Activated naive CD8-positive, alpha-beta T cell treated with anti-CD3 and anti-CD28 coated beads for 36 hours (primary cell): ENCODE results near the gene BTN2A1. TPM values are rescaled to one million over a fixed set of nuclear protein-coding genes. Genes with fewer than 3 reads are reported as not detected.
"Not testable (repeated sequence)": the region's sequence is repeated elsewhere in the genome, so short reads cannot be mapped to it uniquely, and the experiment has no call there.

ENCODE experiments used
- DNase-seq: peaks from one replicate; pipeline ENCODE4 v3.0.0; 2021
- H3K27ac Mint-ChIP-seq: one replicate; pipeline ENCODE4 v1.8.0; 2022; ENCODE audit warnings: mild to moderate bottlenecking, moderate library complexity, mixed read lengths
- H3K27me3 Mint-ChIP-seq: one replicate; pipeline ENCODE4 v1.8.0; 2022; ENCODE audit warnings: mild to moderate bottlenecking, mixed read lengths
- H3K36me3 Mint-ChIP-seq: one replicate; pipeline ENCODE4 v1.8.0; 2021; ENCODE audit warnings: mild to moderate bottlenecking, mixed read lengths
- H3K4me1 Mint-ChIP-seq: one replicate; pipeline ENCODE4 v1.8.0; 2021; ENCODE audit warnings: mixed read lengths
- H3K4me3 Mint-ChIP-seq: one replicate; pipeline ENCODE4 v1.8.0; 2022; ENCODE audit warnings: mild to moderate bottlenecking, moderate library complexity, mixed read lengths
- H3K9me3 Mint-ChIP-seq: one replicate; pipeline ENCODE4 v1.8.0; 2022; ENCODE audit warnings: mixed read lengths
- total RNA-seq, 2 experiments: library from RNA; stranded (reverse); gene quantifications; one replicate each; pipeline ENCODE4 v1.2.3, GENCODE V29; 2021

BTN2A1 gene
- total RNA-seq, 2 experiments from 2014 or later = 19.0 to 21.3 TPM

DNA sequence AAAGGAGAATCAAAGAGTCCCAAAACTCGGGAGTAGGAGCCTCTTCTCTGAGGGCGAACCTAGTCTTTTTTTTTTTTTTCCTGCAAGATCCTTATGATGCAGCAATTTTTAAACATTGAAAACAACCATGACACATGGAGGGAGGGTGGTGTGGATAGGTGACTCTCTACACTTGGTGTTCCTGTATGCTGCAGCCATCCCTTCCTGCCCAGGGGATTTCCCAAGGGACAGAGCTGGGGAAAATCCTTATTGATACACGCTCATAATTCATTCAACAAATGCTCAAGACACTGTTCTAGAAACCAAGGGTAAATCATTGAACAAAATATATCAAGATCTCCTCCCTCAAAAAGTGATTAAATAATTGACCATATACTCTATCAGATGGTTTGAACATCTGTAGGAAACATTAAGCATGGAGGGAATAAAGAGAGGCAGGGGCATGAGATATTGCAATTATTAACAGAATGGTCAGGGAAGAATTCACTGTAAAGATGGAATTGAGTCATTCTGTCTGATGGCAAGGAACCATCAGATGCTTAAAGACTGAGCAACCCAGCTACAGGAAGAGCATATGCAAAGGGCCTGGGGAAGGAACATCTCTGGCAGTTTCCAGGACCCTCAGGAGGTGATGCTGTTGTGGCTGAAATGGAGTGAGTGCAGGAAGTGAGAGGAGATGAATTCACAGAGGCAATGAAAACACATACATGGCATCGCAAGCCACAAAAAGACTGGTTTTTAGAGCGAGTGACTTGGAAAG is 30.9 kb upstream of the BTN2A1 start:
- Mint-ChIP-seq H3K4me3 (no peak overlapping the region), H3K27me3 (no peaks in the 10 kb centered on the region), H3K27ac (no peak overlapping the region), H3K36me3 (peaks cover 14% of the 10 kb centered on the region), H3K4me1 (peaks cover 10% of the 10 kb centered on the region), H3K9me3 (no peaks in the 10 kb centered on the region)
- no peak for DNase-seq

DNA sequence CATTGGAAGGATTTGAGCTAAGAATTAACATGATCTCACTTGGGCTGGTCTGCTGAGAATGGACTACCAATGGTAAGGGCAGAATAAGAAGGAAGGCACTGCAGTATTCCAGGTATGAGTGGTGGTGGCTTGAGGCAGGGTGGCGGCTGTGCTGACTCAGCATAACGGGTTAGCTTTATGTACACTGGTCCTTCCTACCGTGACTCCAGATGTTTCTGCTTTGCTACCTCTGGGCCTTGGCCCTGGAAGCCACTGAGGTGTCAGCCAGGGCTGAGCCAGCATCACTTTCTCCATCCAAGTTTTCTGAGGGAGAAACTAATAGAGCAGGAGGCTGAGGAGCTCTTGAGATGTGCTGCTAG is 30.3 kb upstream of the BTN2A1 start:
- Mint-ChIP-seq H3K27ac (no peak overlapping the region), H3K4me1 (peaks cover 8% of the 10 kb centered on the region), H3K36me3 (peaks cover 14% of the 10 kb centered on the region), H3K9me3 (no peaks in the 10 kb centered on the region), H3K4me3 (no peak overlapping the region), H3K27me3 (no peaks in the 10 kb centered on the region)
- DNase-seq = no peak

DNA sequence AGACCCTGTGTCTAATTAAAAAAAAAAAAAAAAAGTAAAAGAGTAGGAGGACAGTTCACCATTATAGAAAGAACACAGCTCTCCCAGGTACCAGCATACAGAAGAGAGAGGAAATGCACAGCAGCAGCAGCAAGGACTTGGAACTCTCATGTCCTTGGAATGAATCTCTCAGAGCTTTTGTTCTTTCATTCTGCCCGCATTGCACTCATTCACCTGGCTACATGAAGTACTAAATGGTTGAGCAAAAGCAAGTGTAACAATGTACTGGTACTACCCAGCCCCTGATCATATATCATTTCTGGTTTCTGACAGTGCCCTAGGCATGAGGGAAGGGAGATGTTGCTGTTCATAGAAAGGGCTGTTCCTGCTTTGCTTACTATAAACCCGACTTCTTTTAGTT is 29.5 kb upstream of the BTN2A1 start:
- Mint-ChIP-seq H3K9me3 (no peaks in the 10 kb centered on the region), H3K27ac (no peak overlapping the region), H3K27me3 (no peaks in the 10 kb centered on the region), H3K36me3 (peaks cover 14% of the 10 kb centered on the region), H3K4me1 (peaks cover 8% of the 10 kb centered on the region), H3K4me3 (no peak overlapping the region)
- DNase-seq = no peak

GRCh38 chr6:26430787-26431186 is 27.0 kb upstream of the BTN2A1 start:
- DNase-seq = no peak
- Mint-ChIP-seq H3K27ac (no peak overlapping the region), H3K9me3 (peaks cover 9% of the 10 kb centered on the region), H3K4me1 (peaks cover 2% of the 10 kb centered on the region), H3K27me3 (no peaks in the 10 kb centered on the region), H3K4me3 (no peak overlapping the region), H3K36me3 (peaks cover 25% of the 10 kb centered on the region)

DNA sequence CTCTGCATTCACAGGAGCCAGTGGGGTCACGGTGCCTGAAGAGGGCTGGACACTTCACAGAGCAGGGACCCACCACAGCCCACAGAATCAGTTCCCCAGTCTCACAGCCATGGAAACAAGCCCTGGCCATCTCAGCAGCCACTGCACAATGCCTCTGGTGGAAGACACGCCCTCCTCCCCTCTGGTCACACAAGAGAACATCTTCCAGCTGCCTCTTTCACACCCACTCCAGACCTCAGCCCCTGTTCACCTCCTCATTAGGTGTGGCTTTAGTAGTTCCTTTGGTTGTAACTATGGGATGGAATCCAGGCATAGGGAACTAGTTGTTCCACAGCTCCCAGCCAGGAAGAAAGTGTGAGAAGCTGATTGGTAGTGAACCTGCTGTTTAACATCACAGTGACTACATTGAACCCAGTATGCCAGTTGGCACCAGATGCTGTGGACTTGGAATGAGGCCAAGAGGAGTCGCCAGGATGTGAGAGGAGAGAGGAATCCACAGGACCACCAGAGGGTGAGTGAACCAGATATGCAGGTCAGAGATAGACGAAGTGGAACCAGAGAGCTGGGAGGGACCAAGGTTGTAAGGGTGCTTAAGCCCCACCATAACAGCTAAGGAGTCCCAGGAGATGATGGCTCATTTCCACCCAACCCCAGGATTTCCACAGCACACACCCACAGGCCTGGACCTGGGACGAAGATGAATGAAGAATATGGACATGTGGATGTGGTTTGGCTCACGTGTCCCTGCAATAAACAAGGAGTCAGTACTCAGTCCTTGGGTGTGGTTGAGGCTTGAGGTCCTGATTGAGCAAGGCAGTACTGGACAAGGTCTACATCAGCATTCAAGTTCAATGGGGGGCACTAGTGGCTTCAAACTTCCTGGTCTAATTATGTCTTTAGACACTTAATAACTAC is 26.2 kb upstream of the BTN2A1 start:
- Mint-ChIP-seq H3K27me3 (no peaks in the 10 kb centered on the region), H3K27ac (no peak overlapping the region), H3K4me1 (no peaks in the 10 kb centered on the region), H3K36me3 (peaks cover 19% of the 10 kb centered on the region), H3K4me3 (no peak overlapping the region), H3K9me3 (peaks cover 9% of the 10 kb centered on the region)
- DNase-seq = no peak

DNA sequence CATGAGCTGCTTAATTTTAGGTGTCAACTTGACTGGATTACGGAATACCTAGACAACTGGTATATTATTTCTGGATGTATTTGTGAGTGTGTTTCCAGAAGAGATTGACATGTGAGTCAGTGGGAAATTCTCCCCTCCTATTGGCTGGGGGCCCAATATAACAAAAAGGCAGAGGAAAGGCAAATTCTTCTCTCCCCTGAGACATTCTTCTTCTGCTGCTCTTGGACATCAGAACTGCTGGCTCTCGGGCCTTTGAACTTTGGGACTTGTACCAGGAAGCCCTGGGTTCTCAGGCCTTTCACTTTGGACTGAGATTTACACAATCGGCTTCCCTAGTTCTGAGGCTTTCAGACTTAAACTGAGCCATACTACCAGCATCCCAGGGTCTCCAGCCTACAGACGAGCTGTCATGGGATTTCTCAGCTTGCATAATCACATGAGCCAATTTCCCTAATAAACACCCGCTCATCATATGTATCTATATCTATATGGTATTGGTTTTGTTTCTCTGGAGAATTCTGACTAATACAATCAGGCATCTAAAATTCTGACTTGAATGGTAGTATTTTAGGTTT is 25.0 kb upstream of the BTN2A1 start:
- Mint-ChIP-seq H3K9me3 (peaks cover 9% of the 10 kb centered on the region), H3K4me3 (no peak overlapping the region), H3K27ac (no peak overlapping the region), H3K36me3 (peaks cover 16% of the 10 kb centered on the region), H3K27me3 (no peaks in the 10 kb centered on the region), H3K4me1 (no peaks in the 10 kb centered on the region)
- DNase-seq = no peak

DNA sequence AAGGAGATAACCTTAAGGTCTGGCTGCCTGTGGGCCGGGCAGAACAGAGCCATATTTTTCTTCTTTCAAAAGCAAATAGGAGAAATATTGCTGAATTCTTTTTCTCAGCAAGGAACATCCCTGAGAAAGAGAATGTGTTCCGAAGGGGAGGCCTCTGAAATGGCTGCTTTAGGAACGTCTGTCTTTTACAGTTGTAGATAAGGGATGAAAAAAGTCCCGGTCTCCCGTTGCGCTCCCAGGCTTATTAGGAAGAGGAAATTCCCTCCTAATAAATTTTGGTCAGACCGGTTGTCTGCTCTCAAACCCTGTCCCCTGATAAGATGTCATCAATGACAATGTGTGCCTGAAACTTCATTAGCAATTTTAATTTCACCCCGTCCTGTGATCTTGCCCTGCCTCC is 24.1 kb upstream of the BTN2A1 start:
- H3K4me3 Mint-ChIP-seq, H3K27me3 Mint-ChIP-seq, H3K4me1 Mint-ChIP-seq, H3K27ac Mint-ChIP-seq, DNase-seq, H3K9me3 Mint-ChIP-seq: not testable (repeated sequence)
- H3K36me3 Mint-ChIP-seq = peaks cover 16% of the 10 kb centered on the region

- DNase-seq = no peak
- Mint-ChIP-seq H3K4me3 (no peak overlapping the region), H3K36me3 (peaks cover 16% of the 10 kb centered on the region), H3K27me3 (no peaks in the 10 kb centered on the region), H3K4me1 (peaks cover 10% of the 10 kb centered on the region), H3K27ac (no peak overlapping the region), H3K9me3 (peaks cover 9% of the 10 kb centered on the region)
Measured at GRCh38 chr6:26436018-26436417, 21.7 kb upstream of the BTN2A1 start.

DNA sequence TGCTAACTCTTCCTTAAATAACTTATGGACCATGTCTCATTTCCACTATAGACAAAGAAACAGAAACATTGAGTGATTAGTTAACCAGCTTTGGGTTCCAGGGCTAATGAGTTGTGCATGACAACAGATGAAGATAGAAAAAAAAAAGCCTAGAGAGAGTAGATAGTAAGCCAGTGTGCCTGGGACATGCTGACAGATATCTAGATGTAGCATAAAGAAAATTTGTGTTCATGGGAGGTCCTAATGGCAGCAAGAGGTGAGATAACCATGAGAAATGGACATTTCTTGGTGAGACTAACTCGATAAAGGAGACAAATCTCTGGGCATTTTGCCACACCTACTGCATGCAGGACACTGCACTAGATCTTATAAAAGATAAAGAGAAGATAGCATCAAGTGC is 20.2 kb upstream of the BTN2A1 start:
- Mint-ChIP-seq H3K4me3 (no peak overlapping the region), H3K4me1 (peaks cover 15% of the 10 kb centered on the region)

DNA sequence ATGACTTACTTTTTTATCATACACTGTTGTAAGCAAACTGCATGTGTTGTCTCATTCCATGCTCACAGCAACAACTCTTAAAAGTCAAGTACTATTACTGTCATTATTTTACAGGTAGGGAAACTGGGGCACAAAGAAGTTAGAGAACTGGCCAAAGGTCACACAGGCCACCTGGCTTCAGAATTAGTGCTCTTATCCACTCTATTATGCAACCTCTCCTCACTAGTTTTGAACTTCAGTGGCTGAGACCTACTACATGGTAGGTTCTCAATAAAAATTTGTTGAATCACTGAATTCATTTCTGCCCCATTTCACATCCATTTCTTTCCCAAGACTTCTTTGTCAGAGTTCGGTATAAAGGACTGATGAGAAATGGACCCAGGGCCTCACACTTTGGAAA is 19.8 kb upstream of the BTN2A1 start:
- Mint-ChIP-seq H3K36me3 (peaks cover 11% of the 10 kb centered on the region), H3K9me3 (peaks cover 9% of the 10 kb centered on the region), H3K4me3 (no peak overlapping the region), H3K4me1 (peaks cover 20% of the 10 kb centered on the region), H3K27me3 (no peaks in the 10 kb centered on the region), H3K27ac (no peak overlapping the region)
- DNase-seq = no peak

More for the DNA sequence above, 20.2 kb upstream of the BTN2A1 start:
- DNase-seq = no peak
- no peak overlapping the region for H3K27ac Mint-ChIP-seq
- no peaks in the 10 kb centered on the region for H3K27me3 Mint-ChIP-seq
- H3K36me3 Mint-ChIP-seq = peaks cover 11% of the 10 kb centered on the region
- peaks cover 9% of the 10 kb centered on the region for H3K9me3 Mint-ChIP-seq

DNA sequence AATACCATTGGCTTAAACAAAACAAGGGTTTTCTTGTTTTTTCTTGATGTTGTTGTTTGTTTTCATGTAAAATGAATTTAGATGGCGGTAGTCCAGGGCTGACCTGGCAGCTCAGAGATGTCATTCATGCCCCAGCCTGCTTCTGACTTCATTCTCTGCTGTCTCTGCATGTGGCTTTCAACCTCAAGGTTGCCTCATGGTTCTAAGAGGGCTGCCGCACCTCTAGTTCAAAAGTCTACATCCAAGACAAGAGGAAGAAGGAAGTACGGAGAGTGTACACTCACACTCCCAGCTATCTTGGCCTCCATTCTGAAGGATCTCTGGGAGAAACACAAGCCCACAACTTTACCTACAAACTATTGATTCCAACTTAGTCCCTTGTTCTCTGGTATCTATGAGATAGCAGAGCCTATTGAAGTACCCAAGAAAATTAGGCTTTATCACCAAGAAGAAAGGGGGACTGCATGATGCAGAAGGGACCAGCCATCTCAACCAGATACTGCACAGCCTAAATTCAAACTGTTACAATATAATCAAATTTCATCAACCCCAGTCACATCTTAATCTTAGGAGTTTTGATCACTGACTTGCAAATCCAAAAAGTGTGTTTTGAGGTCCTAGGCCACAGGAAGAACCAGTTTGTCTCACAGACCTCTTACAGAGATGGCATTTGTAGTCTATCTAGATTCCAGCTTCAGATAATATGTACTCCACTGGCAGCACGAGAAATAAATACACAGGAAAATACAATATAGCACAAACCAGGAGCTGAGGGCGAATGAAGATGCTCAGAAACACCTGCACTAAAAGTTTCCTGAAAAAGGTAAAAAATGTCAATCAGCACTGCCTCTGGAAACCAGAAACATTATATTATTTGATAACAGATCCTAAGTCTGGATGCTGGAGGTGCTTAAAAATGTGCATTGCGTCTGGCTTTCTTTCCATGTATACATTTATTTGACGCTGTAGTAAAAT is 18.3 kb upstream of the BTN2A1 start:
- DNase-seq = no peak
- no peaks in the 10 kb centered on the region for H3K27me3 Mint-ChIP-seq
- H3K4me1 Mint-ChIP-seq = peaks cover 26% of the 10 kb centered on the region
- H3K36me3 Mint-ChIP-seq = peaks cover 9% of the 10 kb centered on the region
- peak overlapping the region; percentile 89 for H3K4me3 Mint-ChIP-seq
- peak overlapping the region; percentile 91 for H3K27ac Mint-ChIP-seq
- peaks cover 2% of the 10 kb centered on the region for H3K9me3 Mint-ChIP-seq

- H3K36me3 Mint-ChIP-seq = peaks cover 20% of the 10 kb centered on the region
- H3K27me3 Mint-ChIP-seq = no peaks in the 10 kb centered on the region
- peak overlapping the region; percentile 91 for H3K27ac Mint-ChIP-seq
- peak overlapping the region; percentile 89 for H3K4me3 Mint-ChIP-seq
- peaks cover 42% of the 10 kb centered on the region for H3K4me1 Mint-ChIP-seq
- H3K9me3 Mint-ChIP-seq = no peaks in the 10 kb centered on the region
- DNase-seq = no peak
Measured at GRCh38 chr6:26440977-26441358, 16.8 kb upstream of the BTN2A1 start.

DNA sequence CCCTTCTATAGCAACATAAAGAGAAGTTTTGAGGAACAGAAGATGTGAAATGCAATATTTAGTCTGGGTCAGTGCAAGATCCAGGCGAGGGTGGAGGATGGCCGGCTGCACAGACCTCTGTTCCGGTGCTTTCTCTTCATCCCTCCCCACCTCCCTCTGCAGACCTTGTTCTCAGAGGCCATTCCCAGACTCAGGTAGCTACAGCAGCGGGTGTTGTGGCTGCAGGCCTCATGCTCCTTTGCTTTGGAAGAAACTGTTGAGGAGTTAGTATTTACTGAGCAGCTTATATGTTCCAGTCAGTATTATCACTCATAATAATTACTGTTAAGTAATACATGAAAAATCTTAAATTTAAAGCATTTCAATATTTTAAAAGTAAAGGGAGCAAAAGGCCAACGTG is 15.8 kb upstream of the BTN2A1 start:
- Mint-ChIP-seq H3K9me3 (no peaks in the 10 kb centered on the region), H3K4me3 (peak overlapping the region; percentile 83), H3K27me3 (no peaks in the 10 kb centered on the region), H3K27ac (peak overlapping the region; percentile 77), H3K4me1 (peaks cover 51% of the 10 kb centered on the region), H3K36me3 (peaks cover 24% of the 10 kb centered on the region)
- no peak for DNase-seq

DNA sequence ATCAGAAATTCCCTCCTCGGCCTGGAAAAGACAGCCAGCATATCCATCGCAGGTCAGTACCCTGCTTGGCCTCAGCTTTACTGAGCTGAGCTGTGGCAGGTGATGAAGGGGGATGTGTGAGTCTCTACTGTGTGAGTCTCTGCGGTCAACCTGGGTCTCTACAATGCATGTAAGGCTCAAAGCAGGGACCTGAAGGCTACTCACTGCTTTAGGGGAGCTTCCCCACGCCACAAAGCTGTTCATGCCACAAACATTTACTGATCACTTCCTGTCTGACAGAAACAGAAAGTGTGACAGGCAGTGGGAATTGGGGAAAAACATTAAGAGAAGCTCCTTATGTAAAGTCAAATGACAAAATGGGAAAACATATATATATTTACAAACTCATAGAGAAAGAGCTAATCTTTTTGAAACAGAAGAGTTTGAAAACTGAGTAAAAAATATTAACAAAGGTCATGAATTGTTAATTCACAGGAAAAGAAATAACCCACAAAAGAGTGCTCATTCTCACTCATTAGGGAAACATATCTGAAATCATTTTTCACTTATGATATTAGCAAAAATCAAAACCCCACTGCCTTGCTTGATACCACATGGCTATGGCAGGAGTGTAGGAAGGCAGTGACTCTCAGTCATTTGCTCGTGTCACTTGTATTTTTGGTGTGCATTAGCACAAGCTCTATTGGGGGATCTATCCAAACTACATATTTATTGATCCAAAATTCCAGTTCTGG is 11.7 kb upstream of the BTN2A1 start:
- Mint-ChIP-seq H3K27me3 (no peaks in the 10 kb centered on the region), H3K27ac (peak overlapping the region; percentile 82), H3K36me3 (peaks cover 44% of the 10 kb centered on the region), H3K9me3 (no peaks in the 10 kb centered on the region), H3K4me1 (peaks cover 54% of the 10 kb centered on the region), H3K4me3 (peak overlapping the region; percentile 8)
- peak; percentile 43 for DNase-seq
